ENCODE measurements around the gene TTPAL. TPM values are rescaled to one million over a fixed set of nuclear protein-coding genes. Genes with fewer than 3 reads are reported as not detected.

Gene TTPAL
- total and polyA plus RNA-seq, 2 donors (not counting 3 experiments of a cell fraction or from before 2014, with no cell fraction given), result 4.0 to 8.0 TPM

GRCh38 chr20:44509762-44510161, 34.1 kb downstream of the TTPAL start:
- dilution Hi-C loops (cut with MboI; ENCODE audit: extremely low pct_ligation_motif_present, low sequenced_read_pairs) (no loop called here), intact Hi-C loops (cut with micrococcal nuclease) (no loop called here)
- peaks cover 6 to 9% of the 10 kb centered on the region in 2 experiments for H3K36me3 ChIP-seq (ENCODE audit: control insufficient read depth in 2 of 2, extremely low read depth in 1 of 2, insufficient read depth in 2 of 2, low read length in 2 of 2)
- ChIA-PET CTCF (interaction anchor here (1.3 kb wide), 1 partner anchor 101 kb away, joined by 4 read pairs; no protein-coding TSS in a partner anchor), POLR2A (no interaction called here)
- no peak overlapping the region for H3K4me2 ChIP-seq (ENCODE audit: insufficient read depth, low read length)
- peaks cover 14% of the 10 kb centered on the region for H3K79me2 ChIP-seq (ENCODE audit: control insufficient read depth, insufficient read depth, low read length)
- no peak overlapping the region for H3K4me3 ChIP-seq (replicated peaks in 1 of 3; ENCODE audit: insufficient read depth in 1 of 3, low read depth in 1 of 3, low read length in 3 of 3)
- no peaks in the 10 kb centered on the region for H3K27me3 ChIP-seq (ENCODE audit: control insufficient read depth in 2 of 2, insufficient read depth in 2 of 2, low read length in 2 of 2)
- DNase-seq (ENCODE audit: low read depth, low spot score) (no peak), FAIRE-seq (no peak)
- no peaks in the 10 kb centered on the region for H3K4me1 ChIP-seq (ENCODE audit: control insufficient read depth, extremely low read depth, insufficient read depth, low read length)
- no peaks in the 10 kb centered on the region for H3K9me3 ChIP-seq (replicated peaks; ENCODE audit: control insufficient read depth, insufficient read depth, low read length)
- TF ChIP-seq JUN (IDR thresholded peaks at IDR 0.05; ENCODE audit: borderline replicate concordance, insufficient read depth, insufficient read length, low read depth) (no peak), CTCF (IDR thresholded peaks at IDR 0.05; ENCODE audit: extremely low read depth in 1 of 2, insufficient read depth in 1 of 2, low read depth in 1 of 2, low read length in 2 of 2) (no peak), POLR2A (IDR thresholded peaks at IDR 0.05; ENCODE audit: low read depth, low read length) (no peak), GATA2 (IDR thresholded peaks at IDR 0.05; ENCODE audit: insufficient read depth, insufficient read length, low read depth, low read length) (no peak), POLR2AphosphoS5 (IDR thresholded peaks at IDR 0.05; ENCODE audit: insufficient read depth, low read depth, low read length) (no peak), MAX (IDR thresholded peaks at IDR 0.05; ENCODE audit: insufficient read depth, insufficient read length) (no peak)
- no peak overlapping the region for H3K9ac ChIP-seq (replicated peaks; ENCODE audit: extremely low read depth, insufficient read depth, low read length)
- H3K9me1 ChIP-seq (replicated peaks; ENCODE audit: control insufficient read depth, extremely low read depth, insufficient read depth, low read length), result no peaks in the 10 kb centered on the region
- H2AFZ ChIP-seq (ENCODE audit: low read depth, low read length), result no peak overlapping the region
- no peak overlapping the region for H3K27ac ChIP-seq (ENCODE audit: insufficient read depth, low read depth, low read length)
- no TSS peak for BruUV-seq (replicated peaks)
- H4K20me1 ChIP-seq (replicated peaks; ENCODE audit: control insufficient read depth, extremely low read depth, insufficient read depth, low read length), result peaks cover 5% of the 10 kb centered on the region

Data from endothelial cell of umbilical vein (primary cell).